Gastroesophageal sphincter (tissue), 3 donors: ENCODE measurements around the gene GPHN.

ENCODE experiments used
- CTCF ChIP-seq, 4 experiments: fragments of 200-600 bp in 2 of 4; fragments of 450-650 bp in 2 of 4; sonication (generic) in 1 of 4; IDR thresholded peaks; one replicate each; pipeline ENCODE4 v1.5.1; 2017 to 2019; ENCODE audit warnings: antibody characterized with exemption in 4 of 4, mild to moderate bottlenecking in 2 of 4, moderate library complexity in 2 of 4
- EP300 ChIP-seq: sonication (generic); formaldehyde crosslinking; IDR thresholded peaks from one replicate; pipeline ENCODE4 v1.6.1; 2017; ENCODE audit warnings: antibody characterized with exemption, mild to moderate bottlenecking
- POLR2A ChIP-seq, 2 donors: fragments of 450-650 bp; IDR thresholded peaks; one replicate each; pipeline ENCODE4 v1.6.1; 2017; ENCODE audit warnings: antibody characterized with exemption in 2 of 2, mild to moderate bottlenecking in 2 of 2, moderate library complexity in 1 of 2
- POLR2AphosphoS5 ChIP-seq: sonication (generic); formaldehyde crosslinking; IDR thresholded peaks from one replicate; pipeline ENCODE4 v1.6.1; 2017; ENCODE audit warnings: antibody characterized with exemption

GRCh38 chr14:66496188-66496807 lies 11.6 kb upstream of the GPHN start:
- no peak for TF ChIP-seq CTCF (IDR thresholded peaks at IDR 0.05)
- no peak for TF ChIP-seq POLR2A (IDR thresholded peaks at IDR 0.05)
- no peak for TF ChIP-seq POLR2AphosphoS5
- no peak for TF ChIP-seq EP300
